SU-DHL-6 (cell line): ENCODE measurements around the gene ATP13A1.

Experiments
- H2AFZ ChIP-seq: fragments of 200-600 bp; sonication (generic); 2 replicates; pipeline ENCODE4 v1.6.1; 2014; ENCODE audit warnings: low read depth, mild to moderate bottlenecking, moderate library complexity, mixed read lengths, antibody characterized with exemption, low read length; ENCODE audit not compliant: severe bottlenecking
- H3F3A ChIP-seq: fragments of 200-600 bp; shearing (Covaris generic); 2 replicates; pipeline ENCODE4 v1.6.0; 2016; ENCODE audit warnings: antibody characterized with exemption, mild to moderate bottlenecking; ENCODE audit not compliant: insufficient read depth
- H3K27ac ChIP-seq: fragments of 200-600 bp; sonication (generic); 2 replicates; pipeline ENCODE4 v1.5.1; 2016; ENCODE audit warnings: low read depth, mild to moderate bottlenecking, low read length, moderate library complexity, mixed read lengths
- H3K27me3 ChIP-seq: fragments of 200-600 bp; sonication (generic), shearing (Covaris generic); 2 replicates; pipeline ENCODE4 v1.6.0; 2014; ENCODE audit warnings: mild to moderate bottlenecking, low read length
- H3K36me3 ChIP-seq: fragments of 200-600 bp; sonication (generic); 2 replicates; pipeline ENCODE4 v1.6.1; 2014; ENCODE audit warnings: mild to moderate bottlenecking, low read length, mixed read lengths
- H3K4me2 ChIP-seq: fragments of 300-600, 200-600 bp; shearing (Covaris generic), sonication (generic); 2 replicates; pipeline ENCODE4 v1.6.0; 2014; ENCODE audit warnings: low read length, low read depth, mild to moderate bottlenecking; ENCODE audit not compliant: poor library complexity, severe bottlenecking
- H3K4me3 ChIP-seq: fragments of 200-600 bp; sonication (generic); 2 replicates; pipeline ENCODE4 v1.5.1; 2014; ENCODE audit warnings: antibody characterized with exemption, low read length, mild to moderate bottlenecking, mixed read lengths; ENCODE audit not compliant: insufficient read depth, poor library complexity, severe bottlenecking
- H3K79me2 ChIP-seq: fragments of 200-600 bp; sonication (generic); 2 replicates; pipeline ENCODE4 v1.6.1; 2014; ENCODE audit warnings: mild to moderate bottlenecking, low read length, moderate library complexity; ENCODE audit not compliant: insufficient read depth
- H3K9ac ChIP-seq: fragments of 200-600 bp; sonication (generic); 2 replicates; pipeline ENCODE4 v1.7.0; 2014; ENCODE audit warnings: mild to moderate bottlenecking, low read length
- H3K9me2 ChIP-seq: fragments of 200-600 bp; sonication (generic); replicated peaks from 2 replicates; pipeline ENCODE4 v1.6.1; 2014; ENCODE audit warnings: low read length; ENCODE audit not compliant: insufficient read depth
- H3K9me3 ChIP-seq: fragments of 200-600 bp; sonication (generic); 2 replicates; pipeline ENCODE4 v1.6.1; 2014; ENCODE audit warnings: low read length, mixed read lengths; ENCODE audit not compliant: insufficient read depth
- H4K20me1 ChIP-seq: fragments of 200-600 bp; sonication (generic); 2 replicates; pipeline ENCODE4 v1.6.1; 2014; ENCODE audit warnings: low read depth, mild to moderate bottlenecking, antibody characterized with exemption, low read length, moderate library complexity, mixed read lengths
- EZH2phosphoT487 ChIP-seq: fragments of 200-600 bp; sonication (generic), shearing (Covaris generic); conservative IDR thresholded peaks from 2 replicates; pipeline ENCODE4 v1.6.1; 2018; ENCODE audit warnings: mild to moderate bottlenecking, antibody characterized with exemption, low read length, moderate library complexity, mixed read lengths
- TF ChIP-seq, protein P1 (sequence below): fragments of 200-600 bp; sonication (generic); IDR thresholded peaks from one replicate; pipeline ENCODE4 v1.5.1; 2017; ENCODE audit warnings: antibody characterized with exemption, mild to moderate bottlenecking, low read length, moderate library complexity; ENCODE audit not compliant: insufficient read depth, poor library complexity, severe bottlenecking

ATP13A1 gene

DNA sequence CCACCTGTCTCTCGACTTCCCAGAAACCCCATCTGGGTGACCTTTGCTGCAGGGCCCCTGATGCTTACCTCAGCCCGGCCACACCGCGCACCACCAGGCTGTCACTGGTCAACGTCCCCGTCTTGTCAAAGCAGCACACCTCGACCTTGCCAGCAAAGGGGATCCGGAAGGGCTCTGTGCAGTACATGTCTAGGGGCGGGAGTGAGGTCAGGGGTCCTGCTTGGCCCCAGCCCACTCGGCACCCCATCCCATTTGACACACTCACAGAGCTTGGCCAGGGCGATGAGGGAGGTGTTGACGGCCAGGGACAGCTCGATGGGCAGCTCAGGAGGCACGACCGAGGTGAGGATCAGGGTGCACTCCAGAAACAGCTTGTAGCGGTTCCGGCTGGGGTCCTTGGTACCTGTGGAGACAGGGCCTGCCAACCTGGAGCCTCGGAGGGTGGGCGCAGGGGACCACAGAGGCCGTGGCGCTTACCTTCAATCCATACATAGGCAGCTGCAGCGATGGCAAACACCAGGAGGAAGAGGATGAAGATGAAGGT lies 8.4 kb downstream of the ATP13A1 start:
- H3K79me2 ChIP-seq, result peaks cover 7% of the 10 kb centered on the region
- no peaks in the 10 kb centered on the region for H3K9me3 ChIP-seq
- H3K4me3 ChIP-seq, result no peak overlapping the region
- H3K9ac ChIP-seq, result no peak overlapping the region
- TF ChIP-seq, protein P1, sequence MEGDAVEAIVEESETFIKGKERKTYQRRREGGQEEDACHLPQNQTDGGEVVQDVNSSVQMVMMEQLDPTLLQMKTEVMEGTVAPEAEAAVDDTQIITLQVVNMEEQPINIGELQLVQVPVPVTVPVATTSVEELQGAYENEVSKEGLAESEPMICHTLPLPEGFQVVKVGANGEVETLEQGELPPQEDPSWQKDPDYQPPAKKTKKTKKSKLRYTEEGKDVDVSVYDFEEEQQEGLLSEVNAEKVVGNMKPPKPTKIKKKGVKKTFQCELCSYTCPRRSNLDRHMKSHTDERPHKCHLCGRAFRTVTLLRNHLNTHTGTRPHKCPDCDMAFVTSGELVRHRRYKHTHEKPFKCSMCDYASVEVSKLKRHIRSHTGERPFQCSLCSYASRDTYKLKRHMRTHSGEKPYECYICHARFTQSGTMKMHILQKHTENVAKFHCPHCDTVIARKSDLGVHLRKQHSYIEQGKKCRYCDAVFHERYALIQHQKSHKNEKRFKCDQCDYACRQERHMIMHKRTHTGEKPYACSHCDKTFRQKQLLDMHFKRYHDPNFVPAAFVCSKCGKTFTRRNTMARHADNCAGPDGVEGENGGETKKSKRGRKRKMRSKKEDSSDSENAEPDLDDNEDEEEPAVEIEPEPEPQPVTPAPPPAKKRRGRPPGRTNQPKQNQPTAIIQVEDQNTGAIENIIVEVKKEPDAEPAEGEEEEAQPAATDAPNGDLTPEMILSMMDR, result no peak
- no peak for TF ChIP-seq EZH2phosphoT487
- no peaks in the 10 kb centered on the region for H3K9me2 ChIP-seq
- H3F3A ChIP-seq, result no peaks in the 10 kb centered on the region
- H3K36me3 ChIP-seq, result 0 out of 2 replicates have a peak, but pooled peaks cover 9% of the 10 kb centered on the region
- H3K27me3 ChIP-seq, result no peaks in the 10 kb centered on the region
- no peak overlapping the region for H3K4me2 ChIP-seq
- no peaks in the 10 kb centered on the region for H4K20me1 ChIP-seq
- no peak overlapping the region for H3K27ac ChIP-seq
- H2AFZ ChIP-seq, result no peak overlapping the region

DNA sequence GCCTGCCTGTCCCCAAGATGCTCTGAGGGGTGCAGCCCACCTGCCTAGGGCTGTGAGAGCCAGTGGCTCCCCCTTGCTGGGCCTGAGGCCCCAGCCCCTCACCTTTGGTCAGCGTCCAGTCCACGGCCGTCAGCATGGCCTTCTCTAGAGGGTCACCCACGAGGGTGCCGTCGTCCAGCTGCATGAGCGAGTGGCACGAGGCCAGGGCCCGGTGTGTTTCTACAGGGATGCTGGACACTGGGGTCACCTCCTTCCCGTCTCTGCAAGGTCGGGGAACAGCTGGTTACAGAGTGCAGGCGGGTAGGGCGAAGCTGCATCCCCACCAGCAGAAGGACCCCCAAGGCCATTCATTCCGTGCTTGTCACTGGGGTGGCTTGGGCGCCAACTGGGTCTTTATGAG lies 9.0 kb downstream of the ATP13A1 start:
- Histone ChIP-seq H4K20me1 (no peaks in the 10 kb centered on the region), H3K9me2 (no peaks in the 10 kb centered on the region)

DNA sequence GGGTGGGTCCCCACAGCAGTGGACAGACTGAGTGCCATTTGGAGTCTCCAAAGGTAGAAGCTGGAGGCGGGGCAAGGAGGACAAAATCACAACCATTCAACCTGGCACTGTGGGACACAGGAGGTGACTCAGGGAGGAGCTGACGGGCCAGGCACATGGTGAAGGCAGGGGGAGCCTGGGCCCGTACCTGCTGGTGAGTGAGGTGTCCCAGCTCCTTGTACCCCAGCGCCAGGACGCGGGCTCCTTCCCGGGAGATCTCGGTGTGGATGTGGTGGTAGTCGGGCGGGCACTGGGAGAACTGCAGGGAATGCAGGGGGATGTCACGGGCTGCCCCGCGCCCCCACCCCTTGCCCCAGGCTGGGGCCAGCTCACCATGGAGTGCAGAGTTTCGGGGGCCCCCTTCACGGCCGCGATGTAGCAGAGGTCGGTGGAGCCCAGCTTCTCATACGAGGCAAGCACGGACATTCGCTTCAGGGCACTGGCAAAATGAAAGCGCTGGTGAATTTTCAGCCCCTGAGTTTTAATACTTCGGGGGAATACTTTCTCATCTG lies 9.8 kb downstream of the ATP13A1 start:
- H3K27ac ChIP-seq, result no peak overlapping the region
- H3K79me2 ChIP-seq, result no peaks in the 10 kb centered on the region
- H3K4me2 ChIP-seq, result no peak overlapping the region
- TF ChIP-seq EZH2phosphoT487, result no peak
- TF ChIP-seq, protein P1, result no peak
- no peak overlapping the region for H3K9ac ChIP-seq
- no peak overlapping the region for H3K4me3 ChIP-seq
- 0 out of 2 replicates have a peak, but pooled peaks cover 9% of the 10 kb centered on the region for H3K36me3 ChIP-seq
- H4K20me1 ChIP-seq, result no peaks in the 10 kb centered on the region
- no peak overlapping the region for H2AFZ ChIP-seq
- no peaks in the 10 kb centered on the region for H3K27me3 ChIP-seq
- no peaks in the 10 kb centered on the region for H3K9me2 ChIP-seq
- no peaks in the 10 kb centered on the region for H3F3A ChIP-seq
- no peaks in the 10 kb centered on the region for H3K9me3 ChIP-seq

More for the DNA sequence above, 9.0 kb downstream of the ATP13A1 start:
- 0 out of 2 replicates have a peak, but pooled peaks cover under 1% of the 10 kb centered on the region for H3K79me2 ChIP-seq
- no peak overlapping the region for H2AFZ ChIP-seq
- H3F3A ChIP-seq, result no peaks in the 10 kb centered on the region
- no peaks in the 10 kb centered on the region for H3K27me3 ChIP-seq
- no peak overlapping the region for H3K4me3 ChIP-seq
- H3K36me3 ChIP-seq, result 0 out of 2 replicates have a peak, but pooled peaks cover 9% of the 10 kb centered on the region
- no peak for TF ChIP-seq EZH2phosphoT487
- TF ChIP-seq, protein P1, result no peak
- no peaks in the 10 kb centered on the region for H3K9me3 ChIP-seq
- H3K9ac ChIP-seq, result no peak overlapping the region
- H3K27ac ChIP-seq, result no peak overlapping the region
- no peak overlapping the region for H3K4me2 ChIP-seq
